H7 (cell line): ENCODE data around the gene PPARG. TPM values are rescaled to one million over a fixed set of nuclear protein-coding genes. Genes with fewer than 3 reads are reported as not detected.
"Not testable (repeated sequence)": the region's sequence is repeated elsewhere in the genome, so short reads cannot be mapped to it uniquely, and the experiment has no call there.

Experiments
- DNase-seq: peaks from one replicate; pipeline ENCODE4 v3.0.0; 2012
- H3K27me3 ChIP-seq: 2 replicates; pipeline ENCODE4 v1.6.0; 2011; ENCODE audit warnings: mild to moderate bottlenecking, low read length; ENCODE audit not compliant: control insufficient read depth, insufficient read depth
- H3K36me3 ChIP-seq: replicated peaks from 2 replicates; pipeline ENCODE4 v1.5.1; 2011; ENCODE audit warnings: low read length; ENCODE audit not compliant: control insufficient read depth, insufficient read depth
- H3K4me3 ChIP-seq: 2 replicates; pipeline ENCODE4 v1.5.1; 2011; ENCODE audit warnings: low read depth, mild to moderate bottlenecking, control low read depth, low read length, moderate library complexity; ENCODE audit not compliant: insufficient read depth
- total RNA-seq: library from RNA; depleted of rRNA; stranded (reverse); fragments of >200 nt; shearing (Covaris generic); gene quantifications from 2 replicates; pipeline ENCODE4 v1.2.3, GENCODE V29; 2014

Gene PPARG
- total RNA-seq, 1 experiment from 2014 or later: 0.62 TPM

DNA sequence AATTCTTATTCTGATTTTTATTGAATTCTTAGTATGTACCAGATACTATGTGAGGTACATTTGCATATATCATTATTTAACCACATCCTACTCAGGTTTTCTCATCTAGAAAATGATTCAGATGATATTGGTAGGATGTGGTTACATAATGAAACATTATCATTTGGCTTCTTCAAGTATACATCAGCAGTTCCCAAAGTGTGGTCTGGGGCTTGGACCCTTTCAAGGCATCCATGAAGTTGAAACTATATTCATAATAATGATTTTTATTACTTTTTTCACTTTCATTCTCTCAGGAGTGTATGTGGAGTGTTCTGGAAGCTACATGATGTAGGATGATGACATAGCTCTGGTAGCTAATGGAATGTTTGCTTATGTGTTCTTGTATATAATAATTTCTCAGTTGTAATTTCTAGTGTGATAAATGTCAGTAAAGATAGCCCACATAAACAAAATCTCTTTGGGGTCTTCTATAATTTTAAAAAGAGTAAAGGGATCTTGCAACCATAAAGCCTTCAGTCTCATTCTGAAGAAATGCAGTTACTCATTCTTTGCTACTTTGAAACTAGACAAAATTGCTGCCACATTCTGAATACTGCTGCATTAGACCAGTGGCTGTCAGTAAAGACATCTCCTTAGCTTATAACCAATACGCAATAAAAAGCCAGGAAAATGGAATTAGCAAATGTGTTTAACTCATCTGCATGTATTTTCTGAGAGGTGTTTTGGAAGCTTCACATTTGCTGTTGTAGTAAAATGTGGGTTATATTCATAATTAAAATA, 95.8 kb downstream of the PPARG start:
- no peak overlapping the region for H3K4me3 ChIP-seq
- DNase-seq: no peak
- no peaks in the 10 kb centered on the region for H3K36me3 ChIP-seq
- no peaks in the 10 kb centered on the region for H3K27me3 ChIP-seq

DNA sequence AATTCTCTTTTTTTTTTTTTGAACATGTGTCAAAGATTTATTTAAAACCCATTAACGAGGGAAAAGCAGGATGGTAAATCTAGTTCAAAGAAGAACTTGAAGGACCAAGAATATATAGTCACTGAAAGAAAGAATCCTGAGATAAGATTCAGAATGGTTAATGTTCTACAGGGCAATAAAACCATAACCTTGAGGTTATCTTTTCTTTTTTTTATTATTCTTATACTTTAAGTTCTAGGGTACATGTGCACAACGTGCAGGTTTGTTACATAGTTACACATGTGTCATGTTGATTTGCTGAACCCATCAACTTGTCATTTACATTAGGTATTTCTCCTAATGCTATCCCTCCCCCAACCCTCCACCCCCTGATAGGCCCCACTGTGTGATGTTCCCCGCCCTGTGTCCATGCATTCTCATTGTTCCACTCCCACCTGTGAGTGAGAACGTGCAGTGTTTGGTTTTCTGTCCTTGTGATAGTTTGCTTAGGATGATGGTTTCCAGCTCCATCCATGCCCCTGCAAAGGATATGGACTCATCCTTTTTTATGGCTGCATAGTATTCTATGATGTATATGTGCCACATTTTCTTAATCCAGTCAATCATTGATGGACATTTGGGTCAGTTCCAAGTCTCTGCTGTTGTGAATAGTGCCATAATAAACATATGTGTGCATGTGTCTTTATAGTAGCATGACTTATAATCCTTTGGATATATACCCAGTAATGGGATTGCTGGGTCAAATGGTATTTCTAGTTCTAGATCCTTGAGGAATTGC, 97.8 kb downstream of the PPARG start:
- H3K36me3 ChIP-seq, H3K4me3 ChIP-seq, DNase-seq, H3K27me3 ChIP-seq: not testable (repeated sequence)

DNA sequence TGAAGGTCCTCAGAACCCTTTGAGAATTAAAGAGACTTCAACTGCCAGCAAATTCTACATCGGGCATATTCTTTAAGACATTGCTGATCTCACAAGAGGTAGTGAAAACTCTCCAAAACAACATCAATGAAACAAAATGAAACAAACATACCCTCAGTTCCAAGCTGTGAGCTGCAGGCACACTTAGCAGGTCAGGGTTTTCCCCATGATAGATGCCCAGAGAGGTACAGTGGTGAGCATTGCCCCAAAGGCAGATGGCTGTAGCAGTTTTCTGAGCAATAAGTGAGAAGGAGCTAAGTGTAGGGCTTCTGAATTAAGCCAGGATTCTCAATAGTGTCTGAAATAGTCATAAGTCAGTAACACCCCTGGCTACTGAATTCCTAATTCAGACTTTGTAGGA, 99.3 kb downstream of the PPARG start:
- no peaks in the 10 kb centered on the region for H3K27me3 ChIP-seq
- no peak for DNase-seq
- no peaks in the 10 kb centered on the region for H3K36me3 ChIP-seq
- H3K4me3 ChIP-seq: no peak overlapping the region

DNA sequence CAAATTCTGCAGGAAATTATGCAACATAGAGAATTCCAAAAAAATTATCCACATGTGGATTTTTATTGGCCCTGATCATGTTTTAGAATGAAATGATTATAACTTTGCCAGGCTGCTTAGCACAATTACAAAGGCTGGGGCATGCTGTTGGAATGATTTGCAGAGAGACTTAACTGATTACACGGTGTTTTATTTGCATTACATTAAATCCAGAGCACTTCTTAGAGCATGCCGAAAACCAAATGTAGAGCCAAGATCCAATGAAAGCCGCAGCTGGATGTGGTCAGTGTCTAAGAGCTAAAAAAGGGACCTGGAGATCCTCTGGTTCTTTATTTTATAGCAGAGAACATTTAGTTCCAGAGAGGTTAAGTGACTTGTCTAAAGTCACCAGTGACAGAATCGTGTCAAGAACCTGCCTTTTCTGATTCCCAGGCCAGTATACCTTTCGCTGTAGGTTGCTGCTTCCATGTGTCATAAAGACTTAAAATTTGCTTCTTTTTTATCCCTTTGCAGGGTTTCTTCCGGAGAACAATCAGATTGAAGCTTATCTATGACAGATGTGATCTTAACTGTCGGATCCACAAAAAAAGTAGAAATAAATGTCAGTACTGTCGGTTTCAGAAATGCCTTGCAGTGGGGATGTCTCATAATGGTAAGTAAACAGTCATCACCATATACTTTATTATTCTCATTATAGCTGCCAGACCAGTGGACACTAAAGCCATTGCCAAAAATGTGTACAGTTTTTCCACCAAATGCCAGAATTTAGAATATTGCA, 103.4 kb downstream of the PPARG start:
- no peak for DNase-seq
- H3K36me3 ChIP-seq: no peaks in the 10 kb centered on the region
- no peak overlapping the region for H3K4me3 ChIP-seq
- H3K27me3 ChIP-seq: no peaks in the 10 kb centered on the region

DNA sequence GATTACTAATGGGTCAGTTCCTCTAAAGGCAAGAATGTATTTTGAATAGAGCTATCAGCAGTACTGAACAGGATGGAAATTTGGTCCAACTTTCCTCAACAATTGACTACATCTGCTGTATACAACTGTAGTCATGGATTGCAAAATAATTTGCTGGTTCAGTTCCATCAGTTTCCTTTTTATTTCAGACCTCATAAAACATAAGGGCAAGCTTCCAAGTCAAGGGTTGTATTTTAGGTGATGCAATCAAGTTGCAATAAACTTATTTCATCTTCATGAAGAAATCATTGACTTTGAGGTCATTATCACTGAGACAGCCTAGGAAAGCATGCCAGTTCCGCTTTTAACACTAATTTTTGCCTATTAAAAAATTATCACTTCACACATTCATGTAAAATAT, 105.0 kb downstream of the PPARG start:
- Histone ChIP-seq H3K27me3 (no peaks in the 10 kb centered on the region), H3K4me3 (no peak overlapping the region), H3K36me3 (no peaks in the 10 kb centered on the region)
- DNase-seq: no peak

DNA sequence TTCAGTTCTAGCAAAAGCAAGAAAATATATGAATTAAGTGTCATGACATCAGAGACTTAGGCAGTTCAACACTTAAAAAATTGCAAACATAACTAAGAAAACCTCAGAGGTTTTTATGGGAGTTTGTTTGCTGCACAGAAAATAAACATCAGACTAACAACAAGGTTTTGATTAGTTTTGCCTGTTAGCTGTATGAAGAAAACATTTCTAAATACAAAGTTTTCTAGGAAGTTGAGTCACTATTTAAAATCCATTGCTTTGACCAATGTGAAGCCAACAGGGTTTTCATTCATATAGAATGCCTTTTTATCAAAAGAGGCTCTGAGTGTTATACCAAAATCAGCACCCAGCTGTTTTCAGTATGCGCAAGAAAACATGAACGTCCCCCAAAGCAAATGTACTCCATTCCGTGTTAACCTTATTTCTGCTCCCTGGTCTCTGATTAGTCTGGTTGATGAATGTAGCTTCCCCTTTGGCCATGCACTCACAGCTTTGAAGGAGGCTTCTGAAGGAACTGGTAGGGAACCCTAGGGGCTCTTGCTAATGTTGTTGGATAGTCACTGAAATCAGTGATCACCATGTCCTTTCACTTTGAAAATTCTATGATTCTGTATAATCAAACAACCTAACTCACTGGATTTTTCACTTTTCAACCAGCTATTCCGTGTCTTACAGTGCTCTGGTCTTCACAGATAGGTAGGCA, 105.8 kb downstream of the PPARG start:
- Histone ChIP-seq H3K27me3 (no peaks in the 10 kb centered on the region), H3K4me3 (no peak overlapping the region), H3K36me3 (no peaks in the 10 kb centered on the region)
- no peak for DNase-seq

DNA sequence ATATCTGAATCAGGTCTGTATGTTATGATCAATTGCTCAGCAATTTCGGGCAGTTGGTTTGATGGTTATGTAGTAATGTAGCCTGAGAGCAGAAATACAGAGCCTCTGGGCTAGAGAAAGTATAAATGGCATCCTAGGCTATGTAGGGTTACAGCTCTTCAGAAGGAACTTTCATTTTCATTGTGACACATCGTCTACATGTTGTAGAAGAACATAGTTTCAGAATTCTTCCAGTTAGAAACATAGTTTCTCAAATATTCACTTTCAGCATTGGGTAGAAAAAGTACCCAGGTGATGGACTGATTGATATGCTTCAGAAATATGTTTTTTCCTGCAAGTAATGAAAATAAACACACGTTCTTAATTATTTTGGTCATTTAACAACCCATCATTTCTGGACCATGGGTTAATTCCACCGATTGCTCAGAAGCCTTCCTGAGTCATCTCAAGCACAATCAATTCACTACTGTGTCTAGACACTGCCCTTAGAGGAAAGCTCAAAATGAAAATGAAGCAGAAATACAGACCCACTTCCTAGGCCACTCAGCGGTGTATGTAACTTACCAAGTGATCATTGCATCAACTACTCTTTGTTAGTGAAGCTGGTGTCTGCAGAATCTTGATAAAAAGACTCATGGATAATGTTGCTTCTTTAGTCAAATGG, 106.6 kb downstream of the PPARG start:
- DNase-seq: no peak
- Histone ChIP-seq H3K36me3 (no peaks in the 10 kb centered on the region), H3K4me3 (no peak overlapping the region), H3K27me3 (no peaks in the 10 kb centered on the region)

DNA sequence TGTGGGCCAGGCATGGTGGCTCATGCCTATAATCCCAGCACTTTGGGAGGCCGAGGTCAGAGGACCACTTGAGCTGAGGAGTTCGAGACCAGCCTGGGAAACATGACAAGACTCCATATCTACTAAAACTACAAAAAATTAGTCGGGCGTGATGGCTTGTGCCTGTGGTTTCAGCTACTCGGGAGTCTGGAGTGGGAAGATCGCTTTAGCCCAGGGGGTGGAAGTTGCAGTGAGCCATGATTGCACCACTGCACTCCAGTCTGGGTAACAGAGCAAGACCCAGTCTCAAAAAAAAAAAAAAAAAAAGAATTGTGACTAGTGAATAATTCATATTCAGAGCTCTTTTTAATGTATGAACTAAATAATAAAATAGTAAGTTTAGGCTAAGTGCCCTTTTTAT, 107.6 kb downstream of the PPARG start:
- no peak for DNase-seq
- Histone ChIP-seq H3K4me3 (no peak overlapping the region), H3K27me3 (no peaks in the 10 kb centered on the region), H3K36me3 (no peaks in the 10 kb centered on the region)

DNA sequence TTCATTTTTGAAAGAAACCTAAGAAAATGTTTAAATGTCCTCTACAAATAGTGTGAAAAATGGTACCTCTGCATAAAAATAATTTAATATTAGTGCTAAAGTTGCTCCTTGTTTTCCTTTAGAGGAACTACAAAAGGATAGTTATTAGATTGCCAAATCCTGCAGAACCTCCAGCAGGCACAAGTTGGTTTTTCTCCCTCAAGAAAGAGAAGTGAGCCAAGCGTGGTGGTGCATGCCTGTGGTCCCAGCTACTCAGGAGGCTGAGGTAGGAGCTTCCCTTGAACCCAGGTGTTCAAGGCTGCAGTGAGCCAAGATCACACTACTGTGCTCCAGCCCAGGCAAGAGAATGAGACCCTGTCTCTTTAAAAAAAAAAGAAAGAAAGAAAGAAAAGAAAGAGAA, 110.4 kb downstream of the PPARG start:
- no peaks in the 10 kb centered on the region for H3K27me3 ChIP-seq
- no peaks in the 10 kb centered on the region for H3K36me3 ChIP-seq
- DNase-seq: no peak
- H3K4me3 ChIP-seq: no peak overlapping the region

DNA sequence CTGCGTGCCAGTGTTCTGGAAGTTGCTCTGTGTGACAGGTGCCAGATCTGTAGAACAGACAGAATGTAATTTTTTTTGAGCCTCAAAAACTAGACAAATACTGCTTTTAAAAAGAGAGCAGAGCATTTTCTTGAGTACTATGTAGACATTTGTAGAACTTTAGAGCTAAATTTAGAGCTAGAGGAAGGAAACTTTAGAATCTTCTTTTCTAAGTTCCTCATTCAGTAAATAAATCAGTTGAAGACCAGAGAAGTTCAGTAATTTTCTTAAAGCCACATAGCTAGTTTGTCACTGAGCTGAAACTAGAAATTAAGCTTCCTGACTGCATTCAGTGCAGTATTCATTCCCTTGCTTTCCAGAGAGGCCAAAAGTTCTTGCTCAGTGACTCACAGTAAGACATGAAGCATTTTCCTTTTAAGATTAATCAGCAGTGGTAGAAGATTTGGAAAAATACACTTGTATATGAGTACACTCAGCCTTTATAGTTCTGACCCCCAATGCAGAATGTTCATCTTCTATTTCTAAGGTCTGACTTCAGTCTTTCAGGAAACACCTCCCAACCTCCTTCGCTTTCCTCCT, 111.8 kb downstream of the PPARG start:
- no peak overlapping the region for H3K4me3 ChIP-seq
- H3K27me3 ChIP-seq: no peaks in the 10 kb centered on the region
- DNase-seq: no peak
- no peaks in the 10 kb centered on the region for H3K36me3 ChIP-seq

DNA sequence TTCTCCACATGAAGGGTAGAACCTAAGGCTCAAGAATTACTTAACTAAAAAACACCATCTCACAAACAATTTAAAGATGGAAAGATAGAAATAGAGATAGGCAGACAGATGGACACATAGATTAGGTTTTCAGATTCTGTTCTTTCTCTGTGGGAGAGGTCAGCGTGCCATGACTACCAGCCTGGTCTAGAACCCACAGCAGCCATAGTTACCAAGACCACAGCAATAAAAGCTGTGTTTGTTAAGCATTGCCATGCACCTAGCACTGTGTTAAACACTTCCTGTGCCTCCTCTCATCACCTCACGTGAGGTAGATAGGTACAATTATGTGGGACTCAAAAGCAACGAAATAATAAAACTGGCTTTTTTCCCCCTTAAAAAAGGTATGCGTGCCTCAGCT, 112.3 kb downstream of the PPARG start:
- no peak for DNase-seq
- no peaks in the 10 kb centered on the region for H3K36me3 ChIP-seq
- no peaks in the 10 kb centered on the region for H3K27me3 ChIP-seq
- no peak overlapping the region for H3K4me3 ChIP-seq

DNA sequence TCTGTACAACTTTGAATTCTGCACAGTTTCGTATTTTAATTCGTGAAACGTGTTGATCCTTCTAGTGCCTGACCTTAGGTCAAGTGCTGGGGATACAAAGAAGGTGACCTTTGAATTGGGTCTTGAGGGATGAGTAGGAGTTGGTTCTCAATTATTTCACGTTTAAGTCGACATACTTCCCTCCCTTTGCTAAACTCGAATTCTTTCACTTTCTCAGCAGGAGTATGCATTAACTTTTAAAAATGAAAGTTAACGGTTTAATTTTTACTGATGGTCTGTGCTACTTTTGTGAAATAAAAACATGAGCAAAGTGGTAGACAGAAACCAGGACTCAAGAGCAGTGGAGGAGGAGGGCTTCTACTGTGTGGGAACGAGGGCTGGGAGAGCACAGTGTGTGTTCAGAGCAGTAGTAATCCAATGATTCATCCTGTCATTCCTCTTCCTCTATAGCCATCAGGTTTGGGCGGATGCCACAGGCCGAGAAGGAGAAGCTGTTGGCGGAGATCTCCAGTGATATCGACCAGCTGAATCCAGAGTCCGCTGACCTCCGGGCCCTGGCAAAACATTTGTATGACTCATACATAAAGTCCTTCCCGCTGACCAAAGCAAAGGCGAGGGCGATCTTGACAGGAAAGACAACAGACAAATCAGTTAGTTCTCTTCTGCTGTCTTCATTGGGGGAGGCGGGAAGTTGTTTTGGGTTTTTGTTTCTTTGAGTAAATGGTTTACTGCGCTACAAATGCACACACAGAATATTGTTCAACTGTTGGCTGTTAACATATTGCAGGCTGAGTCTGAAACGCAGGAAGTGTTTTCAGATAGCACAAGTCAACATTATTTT, 116.8 kb downstream of the PPARG start:
- H3K36me3 ChIP-seq: no peaks in the 10 kb centered on the region
- H3K4me3 ChIP-seq: no peak overlapping the region
- H3K27me3 ChIP-seq: no peaks in the 10 kb centered on the region
- DNase-seq: no peak
